PFSK-1 (cell line): Measurements from ENCODE around the gene CHRNA9.

Experiments
- FOXP2 ChIP-seq: optimal IDR thresholded peaks from 2 replicates; pipeline ENCODE3; 2011; ENCODE audit warnings: borderline replicate concordance, control low read depth, inconsistent platforms; ENCODE audit not compliant: insufficient read depth; ENCODE audit errors: extremely low read length, extremely low read depth
- POLR2AphosphoS5 ChIP-seq: IDR thresholded peaks from 2 replicates; pipeline ENCODE4 v1.6.1; 2012; ENCODE audit warnings: low read depth, mild to moderate bottlenecking, control low read depth, low read length, moderate library complexity
- SIN3A ChIP-seq: IDR thresholded peaks from 2 replicates; pipeline ENCODE4 v1.6.1; 2012; ENCODE audit warnings: mild to moderate bottlenecking, low read length, moderate library complexity, borderline replicate concordance; ENCODE audit not compliant: insufficient read depth
- TF ChIP-seq, protein P1 (sequence below), 2 experiments: IDR thresholded peaks; 2 replicates each; pipeline versions ENCODE4 v1.6.1 to v1.8.0; 2011 to 2012; ENCODE audit warnings: low read depth in 2 of 2, low read length in 2 of 2, control low read depth in 1 of 2, inconsistent platforms in 1 of 2, mild to moderate bottlenecking in 1 of 2, moderate library complexity in 1 of 2; ENCODE audit not compliant: insufficient read depth in 1 of 2

DNA sequence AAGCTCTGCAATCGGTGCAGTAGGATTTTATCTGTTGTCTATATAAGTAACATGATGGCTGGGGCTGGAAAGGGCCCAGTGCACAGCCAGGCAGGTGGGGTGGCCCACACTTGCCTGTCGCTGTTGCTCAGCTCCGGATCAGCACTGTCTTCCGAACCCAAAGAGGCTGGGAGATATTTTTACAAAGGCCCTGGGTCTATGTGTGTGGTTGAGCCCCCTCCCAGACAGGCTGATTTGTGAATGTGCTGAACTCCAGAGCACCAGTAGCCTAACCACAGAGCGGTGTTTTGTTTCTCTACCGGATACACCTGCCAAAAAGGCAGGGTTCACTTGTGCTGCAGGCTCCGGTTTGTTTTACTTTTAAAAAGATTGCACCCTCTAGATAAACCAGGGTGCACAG lies 33.5 kb upstream of the CHRNA9 start:
- TF ChIP-seq, protein P1, sequence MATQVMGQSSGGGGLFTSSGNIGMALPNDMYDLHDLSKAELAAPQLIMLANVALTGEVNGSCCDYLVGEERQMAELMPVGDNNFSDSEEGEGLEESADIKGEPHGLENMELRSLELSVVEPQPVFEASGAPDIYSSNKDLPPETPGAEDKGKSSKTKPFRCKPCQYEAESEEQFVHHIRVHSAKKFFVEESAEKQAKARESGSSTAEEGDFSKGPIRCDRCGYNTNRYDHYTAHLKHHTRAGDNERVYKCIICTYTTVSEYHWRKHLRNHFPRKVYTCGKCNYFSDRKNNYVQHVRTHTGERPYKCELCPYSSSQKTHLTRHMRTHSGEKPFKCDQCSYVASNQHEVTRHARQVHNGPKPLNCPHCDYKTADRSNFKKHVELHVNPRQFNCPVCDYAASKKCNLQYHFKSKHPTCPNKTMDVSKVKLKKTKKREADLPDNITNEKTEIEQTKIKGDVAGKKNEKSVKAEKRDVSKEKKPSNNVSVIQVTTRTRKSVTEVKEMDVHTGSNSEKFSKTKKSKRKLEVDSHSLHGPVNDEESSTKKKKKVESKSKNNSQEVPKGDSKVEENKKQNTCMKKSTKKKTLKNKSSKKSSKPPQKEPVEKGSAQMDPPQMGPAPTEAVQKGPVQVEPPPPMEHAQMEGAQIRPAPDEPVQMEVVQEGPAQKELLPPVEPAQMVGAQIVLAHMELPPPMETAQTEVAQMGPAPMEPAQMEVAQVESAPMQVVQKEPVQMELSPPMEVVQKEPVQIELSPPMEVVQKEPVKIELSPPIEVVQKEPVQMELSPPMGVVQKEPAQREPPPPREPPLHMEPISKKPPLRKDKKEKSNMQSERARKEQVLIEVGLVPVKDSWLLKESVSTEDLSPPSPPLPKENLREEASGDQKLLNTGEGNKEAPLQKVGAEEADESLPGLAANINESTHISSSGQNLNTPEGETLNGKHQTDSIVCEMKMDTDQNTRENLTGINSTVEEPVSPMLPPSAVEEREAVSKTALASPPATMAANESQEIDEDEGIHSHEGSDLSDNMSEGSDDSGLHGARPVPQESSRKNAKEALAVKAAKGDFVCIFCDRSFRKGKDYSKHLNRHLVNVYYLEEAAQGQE (IDR thresholded peaks at IDR 0.05; ENCODE audit: insufficient read depth in 1 of 2, low read depth in 2 of 2, low read length in 2 of 2): no peak
- TF ChIP-seq POLR2AphosphoS5: no peak
- no peak for TF ChIP-seq SIN3A
- TF ChIP-seq FOXP2: no peak
